22Rv1 (cell line): ENCODE results near the gene AHCYL2.
A peak's percentile ranks its signal among the peaks of the same experiment; 100 is the strongest.

Source experiments
- H3K27ac ChIP-seq: fragments of 450-650 bp; 2 replicates; pipeline ENCODE4 v1.5.1; 2017
- ZFX ChIP-seq: fragments of 450-650 bp; IDR thresholded peaks from 2 replicates; pipeline ENCODE4 v1.6.1; 2017; ENCODE audit warnings: antibody characterized with exemption, borderline replicate concordance
- TF ChIP-seq, protein P1 (sequence below): fragments of 450-650 bp; IDR thresholded peaks from 2 replicates; pipeline ENCODE4 v1.5.1; 2017; ENCODE audit warnings: mild to moderate bottlenecking

AHCYL2 gene

DNA sequence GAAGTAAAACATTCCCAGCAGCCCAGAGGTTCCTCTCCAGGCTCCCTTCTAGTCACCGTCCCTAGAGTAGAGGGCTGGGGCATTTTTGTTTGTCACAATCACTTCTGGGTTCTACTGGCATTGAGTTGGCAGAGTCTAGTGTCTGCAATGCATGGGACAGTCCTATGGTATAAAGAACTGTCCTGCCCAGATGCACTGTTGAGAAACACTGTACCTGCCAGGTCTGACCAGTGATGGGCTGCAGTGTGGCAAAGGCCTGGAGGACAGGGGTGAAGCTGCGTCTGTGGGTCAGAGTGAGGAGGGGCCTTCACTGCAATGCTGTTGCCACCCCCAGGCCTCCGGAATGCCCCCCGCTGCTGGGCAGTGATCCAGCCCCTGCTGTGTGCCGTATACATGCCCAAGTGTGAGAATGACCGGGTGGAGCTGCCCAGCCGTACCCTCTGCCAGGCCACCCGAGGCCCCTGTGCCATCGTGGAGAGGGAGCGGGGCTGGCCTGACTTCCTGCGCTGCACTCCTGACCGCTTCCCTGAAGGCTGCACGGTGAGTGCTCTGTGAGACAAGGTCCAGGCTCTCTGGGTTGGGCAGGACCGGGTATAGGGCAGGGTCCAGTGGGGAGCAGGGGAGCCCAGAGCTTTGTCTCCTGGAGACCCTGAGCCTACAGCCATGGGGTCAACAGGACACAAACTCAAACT lies 21.6 kb upstream of the AHCYL2 start:
- TF ChIP-seq ZFX: no peak
- TF ChIP-seq, protein P1, sequence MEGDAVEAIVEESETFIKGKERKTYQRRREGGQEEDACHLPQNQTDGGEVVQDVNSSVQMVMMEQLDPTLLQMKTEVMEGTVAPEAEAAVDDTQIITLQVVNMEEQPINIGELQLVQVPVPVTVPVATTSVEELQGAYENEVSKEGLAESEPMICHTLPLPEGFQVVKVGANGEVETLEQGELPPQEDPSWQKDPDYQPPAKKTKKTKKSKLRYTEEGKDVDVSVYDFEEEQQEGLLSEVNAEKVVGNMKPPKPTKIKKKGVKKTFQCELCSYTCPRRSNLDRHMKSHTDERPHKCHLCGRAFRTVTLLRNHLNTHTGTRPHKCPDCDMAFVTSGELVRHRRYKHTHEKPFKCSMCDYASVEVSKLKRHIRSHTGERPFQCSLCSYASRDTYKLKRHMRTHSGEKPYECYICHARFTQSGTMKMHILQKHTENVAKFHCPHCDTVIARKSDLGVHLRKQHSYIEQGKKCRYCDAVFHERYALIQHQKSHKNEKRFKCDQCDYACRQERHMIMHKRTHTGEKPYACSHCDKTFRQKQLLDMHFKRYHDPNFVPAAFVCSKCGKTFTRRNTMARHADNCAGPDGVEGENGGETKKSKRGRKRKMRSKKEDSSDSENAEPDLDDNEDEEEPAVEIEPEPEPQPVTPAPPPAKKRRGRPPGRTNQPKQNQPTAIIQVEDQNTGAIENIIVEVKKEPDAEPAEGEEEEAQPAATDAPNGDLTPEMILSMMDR: no peak
- no peak overlapping the region for H3K27ac ChIP-seq

DNA sequence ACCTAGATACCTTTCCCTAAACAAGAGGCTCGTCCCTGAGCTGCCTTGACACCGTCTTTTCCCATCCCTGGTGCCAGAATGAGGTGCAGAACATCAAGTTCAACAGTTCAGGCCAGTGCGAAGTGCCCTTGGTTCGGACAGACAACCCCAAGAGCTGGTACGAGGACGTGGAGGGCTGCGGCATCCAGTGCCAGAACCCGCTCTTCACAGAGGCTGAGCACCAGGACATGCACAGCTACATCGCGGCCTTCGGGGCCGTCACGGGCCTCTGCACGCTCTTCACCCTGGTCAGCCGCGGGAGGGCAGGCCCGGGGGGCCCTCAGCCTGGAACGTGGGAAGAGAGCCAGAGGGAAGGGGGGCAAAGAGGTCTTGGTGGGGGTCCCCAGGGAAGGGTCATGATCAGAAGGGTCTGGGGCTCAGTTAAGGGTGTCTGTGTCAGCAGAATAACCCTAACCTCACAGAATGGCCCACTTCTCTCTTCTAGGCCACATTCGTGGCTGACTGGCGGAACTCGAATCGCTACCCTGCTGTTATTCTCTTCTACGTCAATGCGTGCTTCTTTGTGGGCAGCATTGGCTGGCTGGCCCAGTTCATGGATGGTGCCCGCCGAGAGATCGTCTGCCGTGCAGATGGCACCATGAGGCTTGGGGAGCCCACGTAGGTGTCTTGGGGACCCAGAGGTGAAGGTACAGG lies 19.6 kb upstream of the AHCYL2 start:
- TF ChIP-seq, protein P1: no peak
- no peak for TF ChIP-seq ZFX
- H3K27ac ChIP-seq: no peak overlapping the region

DNA sequence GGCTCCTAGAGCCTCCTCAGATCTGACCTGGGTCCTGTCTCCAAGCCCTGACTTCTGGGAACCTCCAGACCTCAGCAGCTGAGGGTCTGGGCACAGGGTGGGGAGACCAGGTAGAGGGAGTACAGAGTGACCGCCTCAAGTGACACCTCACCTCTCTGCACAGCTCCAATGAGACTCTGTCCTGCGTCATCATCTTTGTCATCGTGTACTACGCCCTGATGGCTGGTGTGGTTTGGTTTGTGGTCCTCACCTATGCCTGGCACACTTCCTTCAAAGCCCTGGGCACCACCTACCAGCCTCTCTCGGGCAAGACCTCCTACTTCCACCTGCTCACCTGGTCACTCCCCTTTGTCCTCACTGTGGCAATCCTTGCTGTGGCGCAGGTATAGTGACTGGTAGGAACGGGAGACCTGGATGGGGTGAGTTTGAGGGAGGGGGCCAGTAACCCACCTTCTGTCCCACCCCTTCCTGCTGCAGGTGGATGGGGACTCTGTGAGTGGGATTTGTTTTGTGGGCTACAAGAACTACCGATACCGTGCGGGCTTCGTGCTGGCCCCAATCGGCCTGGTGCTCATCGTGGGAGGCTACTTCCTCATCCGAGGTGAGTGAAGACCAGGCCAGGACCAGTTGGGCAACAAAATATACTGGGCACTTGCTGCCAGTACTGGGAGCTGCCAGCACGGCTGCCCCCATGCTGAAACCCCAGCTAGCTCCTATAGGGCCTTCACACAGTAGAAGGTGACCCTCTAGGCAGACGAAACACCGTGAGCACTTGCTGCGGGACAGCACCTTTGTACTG lies 18.6 kb upstream of the AHCYL2 start:
- TF ChIP-seq ZFX: no peak
- TF ChIP-seq, protein P1: no peak
- H3K27ac ChIP-seq: no peak overlapping the region

DNA sequence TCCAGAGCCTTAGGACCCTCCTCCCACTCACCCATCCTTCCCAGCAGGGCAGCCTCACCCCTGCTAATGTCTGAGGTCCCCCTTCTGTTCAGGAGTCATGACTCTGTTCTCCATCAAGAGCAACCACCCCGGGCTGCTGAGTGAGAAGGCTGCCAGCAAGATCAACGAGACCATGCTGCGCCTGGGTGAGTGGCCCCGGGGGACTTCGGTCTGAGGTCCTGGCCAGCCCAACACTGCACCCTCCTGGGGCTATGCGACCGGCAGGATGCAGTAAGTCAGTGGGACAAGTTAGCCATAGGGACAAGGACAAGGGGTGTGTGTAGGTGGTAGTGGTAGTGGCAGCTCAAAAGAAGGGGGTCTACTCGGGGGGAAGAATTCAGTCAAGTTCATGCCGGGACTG lies 16.2 kb upstream of the AHCYL2 start:
- TF ChIP-seq ZFX: no peak
- TF ChIP-seq, protein P1: no peak
- no peak overlapping the region for H3K27ac ChIP-seq

DNA sequence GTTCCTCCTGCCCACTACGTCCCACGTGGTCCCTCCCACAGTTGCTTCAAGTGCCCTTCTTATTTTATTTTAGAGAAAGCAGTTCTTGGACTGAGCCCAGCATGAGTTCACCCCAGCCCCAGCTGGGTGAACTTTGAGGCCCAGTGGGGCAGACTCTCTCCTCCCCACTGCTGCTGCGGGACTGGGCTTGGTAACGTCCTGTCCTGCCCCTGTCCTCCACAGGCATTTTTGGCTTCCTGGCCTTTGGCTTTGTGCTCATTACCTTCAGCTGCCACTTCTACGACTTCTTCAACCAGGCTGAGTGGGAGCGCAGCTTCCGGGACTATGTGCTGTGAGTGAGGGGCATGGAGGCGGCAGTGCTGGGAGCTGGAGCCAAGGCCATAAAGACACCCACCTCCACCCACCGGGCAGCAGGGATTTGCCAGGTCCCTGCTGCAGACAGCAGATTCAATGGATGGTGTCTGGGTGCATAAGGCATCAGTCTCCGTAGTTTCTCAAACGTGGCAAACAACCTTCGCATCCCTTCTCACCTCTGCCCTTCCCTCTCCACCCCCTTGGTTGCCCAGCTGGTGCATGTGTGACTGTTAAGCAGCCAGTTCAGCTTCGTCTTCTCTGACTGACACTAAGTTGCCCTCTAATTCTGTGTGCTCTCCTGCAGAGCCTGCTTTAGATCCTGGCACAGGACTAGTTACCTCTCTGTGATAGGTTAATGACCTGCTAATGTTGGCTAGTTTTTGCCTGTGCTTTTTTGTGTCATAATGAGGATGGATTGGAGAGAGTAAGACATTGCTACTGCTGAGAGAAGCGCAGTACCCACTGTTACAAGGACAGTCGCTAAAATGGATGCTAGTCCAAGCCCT lies 15.5 kb upstream of the AHCYL2 start:
- H3K27ac ChIP-seq: no peak overlapping the region
- no peak for TF ChIP-seq ZFX
- TF ChIP-seq, protein P1: no peak

DNA sequence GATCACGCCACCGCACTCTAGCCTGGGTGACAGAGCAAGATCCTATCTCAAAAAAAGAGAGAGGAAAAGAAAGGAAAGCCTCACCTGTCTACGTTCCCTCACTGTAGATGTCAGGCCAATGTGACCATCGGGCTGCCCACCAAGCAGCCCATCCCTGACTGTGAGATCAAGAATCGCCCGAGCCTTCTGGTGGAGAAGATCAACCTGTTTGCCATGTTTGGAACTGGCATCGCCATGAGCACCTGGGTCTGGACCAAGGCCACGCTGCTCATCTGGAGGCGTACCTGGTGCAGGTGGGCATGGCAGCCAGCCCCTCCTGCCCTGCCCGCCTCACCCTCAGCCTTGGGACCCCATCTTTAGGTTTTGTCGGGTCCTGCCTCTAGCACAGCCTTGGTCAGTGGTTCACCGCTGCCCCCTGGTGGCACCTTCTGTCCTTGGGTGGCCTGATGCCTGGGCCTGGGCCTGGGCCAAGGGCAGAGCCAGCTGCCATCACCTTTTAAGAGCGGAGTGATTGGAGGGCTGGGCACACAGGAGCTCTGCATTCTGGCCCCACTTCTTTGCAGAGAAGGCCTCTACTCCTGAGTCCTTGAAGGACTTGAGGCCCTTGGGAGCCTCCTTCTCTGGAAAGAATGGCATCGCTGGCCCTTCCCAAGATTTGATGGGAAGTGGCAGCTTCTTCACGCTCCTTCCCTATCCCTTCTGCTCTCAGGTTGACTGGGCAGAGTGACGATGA lies 14.4 kb upstream of the AHCYL2 start:
- TF ChIP-seq, protein P1: peak; percentile 99
- TF ChIP-seq ZFX: no peak
- H3K27ac ChIP-seq: no peak overlapping the region
